Measurements from ENCODE around the gene IDE. TPM values are rescaled to one million over a fixed set of nuclear protein-coding genes. Genes with fewer than 3 reads are reported as not detected.
"Not testable (repeated sequence)": the region's sequence is repeated elsewhere in the genome, so short reads cannot be mapped to it uniquely, and the experiment has no call there.

IDE gene
- total RNA-seq, 1 experiment from 2014 or later, result 66.4 TPM

DNA sequence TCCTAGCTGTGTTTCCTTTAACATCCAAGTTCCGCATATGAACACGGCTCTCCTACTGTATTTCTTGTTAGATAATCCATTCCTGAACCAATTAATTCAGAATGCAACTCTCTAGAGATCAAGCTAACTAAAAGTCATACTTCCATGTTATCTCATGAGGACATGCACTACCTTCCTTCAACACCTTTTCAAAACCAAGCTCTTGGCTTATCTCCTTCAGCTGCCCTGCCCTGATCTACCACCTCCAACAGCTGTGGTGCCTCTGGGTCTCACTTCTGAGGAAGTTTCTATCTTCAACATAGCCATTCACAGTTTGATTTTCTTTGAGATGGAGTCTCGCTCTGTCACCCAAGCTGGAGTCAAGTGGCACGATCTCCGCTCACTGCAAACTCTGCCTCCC lies 109.5 kb downstream of the IDE start:
- ChIA-PET POLR2A (interaction anchor here (1.0 kb wide), 1 partner anchor 29 kb away, joined by 3 read pairs; no protein-coding TSS in a partner anchor), CTCF (interaction anchor here (0.5 kb wide), 2 partner anchors 9 to 76 kb away, joined by 3 to 4 read pairs; no protein-coding TSS in a partner anchor)
- intact Hi-C loops (cut with micrococcal nuclease), result no loop called here
- Mint-ChIP-seq H3K9me3 (ENCODE audit: unreplicated experiment) (no peaks in the 10 kb centered on the region), H3K27me3 (ENCODE audit: insufficient read depth, unreplicated experiment) (no peaks in the 10 kb centered on the region), H3K27ac (ENCODE audit: low read depth, unreplicated experiment) (no peak overlapping the region), H3K4me1 (ENCODE audit: insufficient read depth, unreplicated experiment) (no peaks in the 10 kb centered on the region), H3K36me3 (ENCODE audit: insufficient read depth, unreplicated experiment) (peaks cover 87% of the 10 kb centered on the region), H3K4me3 (ENCODE audit: unreplicated experiment) (no peak overlapping the region)
- BruUV-seq (replicated peaks), result no TSS peak
- TF ChIP-seq, protein P1, sequence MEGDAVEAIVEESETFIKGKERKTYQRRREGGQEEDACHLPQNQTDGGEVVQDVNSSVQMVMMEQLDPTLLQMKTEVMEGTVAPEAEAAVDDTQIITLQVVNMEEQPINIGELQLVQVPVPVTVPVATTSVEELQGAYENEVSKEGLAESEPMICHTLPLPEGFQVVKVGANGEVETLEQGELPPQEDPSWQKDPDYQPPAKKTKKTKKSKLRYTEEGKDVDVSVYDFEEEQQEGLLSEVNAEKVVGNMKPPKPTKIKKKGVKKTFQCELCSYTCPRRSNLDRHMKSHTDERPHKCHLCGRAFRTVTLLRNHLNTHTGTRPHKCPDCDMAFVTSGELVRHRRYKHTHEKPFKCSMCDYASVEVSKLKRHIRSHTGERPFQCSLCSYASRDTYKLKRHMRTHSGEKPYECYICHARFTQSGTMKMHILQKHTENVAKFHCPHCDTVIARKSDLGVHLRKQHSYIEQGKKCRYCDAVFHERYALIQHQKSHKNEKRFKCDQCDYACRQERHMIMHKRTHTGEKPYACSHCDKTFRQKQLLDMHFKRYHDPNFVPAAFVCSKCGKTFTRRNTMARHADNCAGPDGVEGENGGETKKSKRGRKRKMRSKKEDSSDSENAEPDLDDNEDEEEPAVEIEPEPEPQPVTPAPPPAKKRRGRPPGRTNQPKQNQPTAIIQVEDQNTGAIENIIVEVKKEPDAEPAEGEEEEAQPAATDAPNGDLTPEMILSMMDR (IDR thresholded peaks at IDR 0.05; ENCODE audit: unreplicated experiment), result no peak
- no peak for DNase-seq (ENCODE audit: unreplicated experiment)

DNA sequence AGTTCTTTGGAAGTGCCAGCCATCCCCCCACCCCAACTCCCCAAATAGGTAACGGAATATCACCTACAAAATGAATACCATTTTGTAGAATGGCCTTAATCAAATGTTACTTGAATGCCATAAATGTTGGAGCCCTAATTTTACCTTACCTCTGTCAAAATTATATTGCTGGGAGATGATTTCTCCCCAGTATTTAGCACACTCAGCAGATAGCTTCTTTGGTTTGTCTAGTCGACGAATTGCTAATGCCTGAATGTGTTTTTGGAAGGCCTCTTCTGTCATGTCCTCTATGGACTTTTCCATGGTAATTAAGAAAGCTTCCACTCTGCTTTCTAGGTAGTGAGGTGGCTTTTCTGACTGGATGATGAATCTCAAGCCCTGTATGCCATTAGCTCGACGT lies 110.3 kb downstream of the IDE start:
- peaks cover 90% of the 10 kb centered on the region for H3K36me3 Mint-ChIP-seq (ENCODE audit: insufficient read depth, unreplicated experiment)
- POLR2A ChIA-PET, result interaction anchor here (0.5 kb wide), 1 partner anchor 485 kb away, joined by 3 read pairs; no protein-coding TSS in a partner anchor
- intact Hi-C loops (cut with micrococcal nuclease), result no loop called here
- H3K9me3 Mint-ChIP-seq (ENCODE audit: unreplicated experiment), result no peaks in the 10 kb centered on the region
- no peak for DNase-seq (ENCODE audit: unreplicated experiment)
- no peak overlapping the region for H3K27ac Mint-ChIP-seq (ENCODE audit: low read depth, unreplicated experiment)
- BruUV-seq (replicated peaks), result no TSS peak
- H3K27me3 Mint-ChIP-seq (ENCODE audit: insufficient read depth, unreplicated experiment), result no peaks in the 10 kb centered on the region
- H3K4me3 Mint-ChIP-seq (ENCODE audit: unreplicated experiment), result no peak overlapping the region
- TF ChIP-seq, protein P1 (IDR thresholded peaks at IDR 0.05; ENCODE audit: unreplicated experiment), result no peak
- H3K4me1 Mint-ChIP-seq (ENCODE audit: insufficient read depth, unreplicated experiment), result no peaks in the 10 kb centered on the region
- CTCF ChIA-PET, result interaction anchor here (0.5 to 0.6 kb wide), 2 partner anchors 981 to 1594 kb away, joined by 3 to 4 read pairs; no protein-coding TSS in a partner anchor

GRCh38 chr10:92454955-92455354 lies 118.9 kb downstream of the IDE start:
- BruUV-seq (replicated peaks); H3K4me3 Mint-ChIP-seq (ENCODE audit: unreplicated experiment); POLR2A ChIA-PET; H3K27me3 Mint-ChIP-seq (ENCODE audit: insufficient read depth, unreplicated experiment); H3K9me3 Mint-ChIP-seq (ENCODE audit: unreplicated experiment); H3K4me1 Mint-ChIP-seq (ENCODE audit: insufficient read depth, unreplicated experiment); intact Hi-C loops (cut with micrococcal nuclease); DNase-seq (ENCODE audit: unreplicated experiment); H3K27ac Mint-ChIP-seq (ENCODE audit: low read depth, unreplicated experiment): not testable (repeated sequence)
- CTCF ChIA-PET, result interaction anchor here (0.8 kb wide), 2 partner anchors 39 to 166 kb away, joined by 4 to 5 read pairs; no protein-coding TSS in a partner anchor
- H3K36me3 Mint-ChIP-seq (ENCODE audit: insufficient read depth, unreplicated experiment), result peaks cover 81% of the 10 kb centered on the region

DNA sequence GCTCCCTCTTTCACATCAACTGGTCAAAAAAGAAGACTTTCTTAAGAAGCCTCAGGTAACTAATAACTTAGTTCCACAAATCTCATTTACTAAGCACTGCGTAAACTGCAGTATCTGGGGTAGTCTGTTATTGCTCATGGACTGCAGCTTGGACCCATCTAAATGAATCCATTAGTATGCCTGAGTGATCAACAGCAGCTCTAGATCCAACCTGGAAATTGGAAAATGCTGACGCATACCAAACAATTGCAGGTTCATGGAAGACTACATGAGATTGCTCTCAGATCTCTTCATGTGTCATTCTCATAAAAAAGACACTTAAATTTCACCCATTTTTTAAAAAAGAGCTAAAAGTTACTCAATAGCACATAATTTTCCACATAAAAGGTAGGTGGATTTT lies 121.6 kb downstream of the IDE start:
- H3K4me3 Mint-ChIP-seq (ENCODE audit: unreplicated experiment), result no peak overlapping the region
- POLR2A ChIA-PET, result no interaction called here
- H3K4me1 Mint-ChIP-seq (ENCODE audit: insufficient read depth, unreplicated experiment), result no peaks in the 10 kb centered on the region
- no peak for DNase-seq (ENCODE audit: unreplicated experiment)
- intact Hi-C loops (cut with micrococcal nuclease), result no loop called here
- TSS peak; percentile 20 for BruUV-seq (replicated peaks)
- CTCF ChIA-PET, result no interaction called here
- no peak overlapping the region for H3K27ac Mint-ChIP-seq (ENCODE audit: low read depth, unreplicated experiment)
- TF ChIP-seq, protein P1 (IDR thresholded peaks at IDR 0.05; ENCODE audit: unreplicated experiment), result no peak
- H3K27me3 Mint-ChIP-seq (ENCODE audit: insufficient read depth, unreplicated experiment), result no peaks in the 10 kb centered on the region
- peaks cover 76% of the 10 kb centered on the region for H3K36me3 Mint-ChIP-seq (ENCODE audit: insufficient read depth, unreplicated experiment)
- no peaks in the 10 kb centered on the region for H3K9me3 Mint-ChIP-seq (ENCODE audit: unreplicated experiment)

- ChIA-PET POLR2A (no interaction called here), CTCF (no interaction called here)
- no peak for DNase-seq (ENCODE audit: unreplicated experiment)
- TF ChIP-seq, protein P1 (IDR thresholded peaks at IDR 0.05; ENCODE audit: unreplicated experiment), result no peak
- H3K27me3 Mint-ChIP-seq (ENCODE audit: insufficient read depth, unreplicated experiment), result no peaks in the 10 kb centered on the region
- intact Hi-C loops (cut with micrococcal nuclease), result no loop called here
- no peak overlapping the region for H3K4me3 Mint-ChIP-seq (ENCODE audit: unreplicated experiment)
- H3K36me3 Mint-ChIP-seq (ENCODE audit: insufficient read depth, unreplicated experiment), result peaks cover 82% of the 10 kb centered on the region
- H3K9me3 Mint-ChIP-seq (ENCODE audit: unreplicated experiment), result no peaks in the 10 kb centered on the region
- no peaks in the 10 kb centered on the region for H3K4me1 Mint-ChIP-seq (ENCODE audit: insufficient read depth, unreplicated experiment)
- no peak overlapping the region for H3K27ac Mint-ChIP-seq (ENCODE audit: low read depth, unreplicated experiment)
- BruUV-seq (replicated peaks), result no TSS peak
These were observed 122.5 kb downstream of the IDE start for GRCh38 chr10:92451431-92451830.

Data from MCF 10A (cell line).